Keratinocyte (primary cell): ENCODE data around the gene ZBTB24. TPM values are rescaled to one million over a fixed set of nuclear protein-coding genes. Genes with fewer than 3 reads are reported as not detected.

Source experiments
- DNase-seq: peaks from one replicate; pipeline ENCODE4 v3.0.0-alpha.2; 2011; ENCODE audit warnings: low read depth, missing footprints, low spot score
- FAIRE-seq: peaks from 2 replicates; lab custom pipeline; 2011; peaks lifted over from hg19 to GRCh38; lab: Jason Lieb, UNC
- H2AFZ ChIP-seq: 2 replicates; pipeline ENCODE4 v1.6.0; 2012; ENCODE audit warnings: low read length, control low read depth, inconsistent platforms; ENCODE audit not compliant: control insufficient read depth
- H3K27ac ChIP-seq: 2 replicates; pipeline ENCODE4 v1.5.1; 2011; ENCODE audit warnings: low read length; ENCODE audit not compliant: control insufficient read depth, insufficient read depth
- H3K27me3 ChIP-seq: 3 replicates; pipeline ENCODE4 v1.6.0; 2011; ENCODE audit warnings: low read length; ENCODE audit not compliant: control insufficient read depth, insufficient read depth; ENCODE audit errors: extremely low read depth
- H3K36me3 ChIP-seq, 2 experiments: 2 replicates in 1 of 2; 3 replicates in 1 of 2; pipeline ENCODE4 v1.5.1; 2011; ENCODE audit warnings: low read length in 2 of 2, mild to moderate bottlenecking in 1 of 2; ENCODE audit not compliant: control insufficient read depth in 2 of 2, insufficient read depth in 2 of 2; ENCODE audit errors: extremely low read depth in 1 of 2
- H3K4me1 ChIP-seq: 3 replicates; pipeline ENCODE4 v1.5.1; 2011; ENCODE audit warnings: low read length; ENCODE audit not compliant: control insufficient read depth, insufficient read depth; ENCODE audit errors: extremely low read depth
- H3K4me2 ChIP-seq: 3 replicates; pipeline ENCODE4 v1.6.0; 2011; ENCODE audit warnings: low read depth, low read length; ENCODE audit not compliant: control insufficient read depth, insufficient read depth; ENCODE audit errors: extremely low read depth
- H3K4me3 ChIP-seq, 3 experiments: fragments of 200-600 bp in 1 of 3; sonication (generic) in 1 of 3; 2 replicates in 2 of 3; 3 replicates in 1 of 3; pipeline ENCODE4 v1.5.1; 2011 to 2016; ENCODE audit warnings: low read length in 3 of 3, mild to moderate bottlenecking in 3 of 3, control low read depth in 2 of 3, inconsistent platforms in 1 of 3, low read depth in 1 of 3, mixed read lengths in 1 of 3, mixed run types in 1 of 3, moderate library complexity in 1 of 3; ENCODE audit not compliant: control insufficient read depth in 2 of 3, insufficient read depth in 2 of 3; ENCODE audit errors: extremely low read depth in 1 of 3
- H3K79me2 ChIP-seq: 2 replicates; pipeline ENCODE4 v1.6.0; 2012; ENCODE audit warnings: low read length; ENCODE audit not compliant: control insufficient read depth, insufficient read depth
- H3K9ac ChIP-seq: 3 replicates; pipeline ENCODE4 v1.6.0; 2011; ENCODE audit warnings: low read length; ENCODE audit not compliant: control insufficient read depth, insufficient read depth; ENCODE audit errors: extremely low read depth
- H3K9me1 ChIP-seq: 3 replicates; pipeline ENCODE4 v1.6.0; 2011; ENCODE audit warnings: low read length; ENCODE audit not compliant: control insufficient read depth, insufficient read depth; ENCODE audit errors: extremely low read depth
- H3K9me3 ChIP-seq: 2 replicates; pipeline ENCODE4 v1.5.1; 2012; ENCODE audit warnings: low read depth, low read length; ENCODE audit not compliant: control insufficient read depth
- H4K20me1 ChIP-seq: 3 replicates; pipeline ENCODE4 v1.6.0; 2011; ENCODE audit warnings: low read length; ENCODE audit not compliant: control insufficient read depth, insufficient read depth; ENCODE audit errors: extremely low read depth
- EZH2 ChIP-seq: IDR thresholded peaks from one replicate; pipeline ENCODE4 v1.6.1; 2012; ENCODE audit warnings: inconsistent platforms, mild to moderate bottlenecking, low read length, moderate library complexity
- dilution Hi-C: fragments of 300-500 bp; cut with MboI; formaldehyde crosslinking; loops from one replicate; pipeline ENCODE4 v1.7.0; 2020; ENCODE audit warnings: low sequenced_read_pairs; ENCODE audit not compliant: extremely low pct_ligation_motif_present
- polyA plus RNA-seq, 5 experiments: library from polyadenylated mRNA; depleted of rRNA in 3 of 5; stranded (reverse) in 3 of 5; stranded (forward) in 1 of 5; unstranded in 1 of 5; fragments of >200 nt; gene quantifications; 1 replicate in 1 of 5; 2 replicates in 3 of 5; 3 replicates in 1 of 5; pipeline versions ENCODE4 v1.2.1 to v1.2.3, GENCODE V29; 2011 to 2012; ENCODE audit warnings: missing spikeins in 2 of 5, low read depth in 1 of 5, low replicate concordance in 1 of 5
- TF ChIP-seq, protein P1 (sequence below), 3 experiments: IDR thresholded peaks in 1 of 3; conservative IDR thresholded peaks in 1 of 3; optimal IDR thresholded peaks in 1 of 3; 2 replicates in 2 of 3; 3 replicates in 1 of 3; pipeline versions ENCODE3 to v1.5.1; 2011; ENCODE audit warnings: low read length in 3 of 3, mild to moderate bottlenecking in 3 of 3, moderate library complexity in 2 of 3, control low read depth in 1 of 3, inconsistent platforms in 1 of 3; ENCODE audit not compliant: insufficient read depth in 2 of 3; ENCODE audit errors: extremely low read depth in 1 of 3

Gene ZBTB24
- polyA plus RNA-seq, 1 donor (not counting 4 experiments of a cell fraction or from before 2014, with no cell fraction given): 4.6 TPM

- Histone ChIP-seq H3K79me2 (no peaks in the 10 kb centered on the region), H3K27ac (no peak overlapping the region), H3K27me3 (no peaks in the 10 kb centered on the region), H2AFZ (no peak overlapping the region), H4K20me1 (no peaks in the 10 kb centered on the region), H3K4me2 (no peak overlapping the region), H3K4me3 (no peak overlapping the region), H3K9ac (no peak overlapping the region), H3K4me1 (peaks cover 8% of the 10 kb centered on the region), H3K9me3 (no peaks in the 10 kb centered on the region), H3K9me1 (no peaks in the 10 kb centered on the region), H3K36me3 (no peaks in the 10 kb centered on the region)
- DNase-seq (no peak), FAIRE-seq (no peak)
- dilution Hi-C loops: no loop called here
- TF ChIP-seq, protein P1, sequence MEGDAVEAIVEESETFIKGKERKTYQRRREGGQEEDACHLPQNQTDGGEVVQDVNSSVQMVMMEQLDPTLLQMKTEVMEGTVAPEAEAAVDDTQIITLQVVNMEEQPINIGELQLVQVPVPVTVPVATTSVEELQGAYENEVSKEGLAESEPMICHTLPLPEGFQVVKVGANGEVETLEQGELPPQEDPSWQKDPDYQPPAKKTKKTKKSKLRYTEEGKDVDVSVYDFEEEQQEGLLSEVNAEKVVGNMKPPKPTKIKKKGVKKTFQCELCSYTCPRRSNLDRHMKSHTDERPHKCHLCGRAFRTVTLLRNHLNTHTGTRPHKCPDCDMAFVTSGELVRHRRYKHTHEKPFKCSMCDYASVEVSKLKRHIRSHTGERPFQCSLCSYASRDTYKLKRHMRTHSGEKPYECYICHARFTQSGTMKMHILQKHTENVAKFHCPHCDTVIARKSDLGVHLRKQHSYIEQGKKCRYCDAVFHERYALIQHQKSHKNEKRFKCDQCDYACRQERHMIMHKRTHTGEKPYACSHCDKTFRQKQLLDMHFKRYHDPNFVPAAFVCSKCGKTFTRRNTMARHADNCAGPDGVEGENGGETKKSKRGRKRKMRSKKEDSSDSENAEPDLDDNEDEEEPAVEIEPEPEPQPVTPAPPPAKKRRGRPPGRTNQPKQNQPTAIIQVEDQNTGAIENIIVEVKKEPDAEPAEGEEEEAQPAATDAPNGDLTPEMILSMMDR (optimal IDR thresholded peaks at IDR 0.05 in 1 of 3, IDR thresholded peaks at IDR 0.05 in 1 of 3, conservative IDR thresholded peaks at IDR 0.05 in 1 of 3; ENCODE audit: extremely low read depth in 1 of 3, insufficient read depth in 2 of 3, low read length in 3 of 3): no peak
- TF ChIP-seq EZH2: no peak
Measured at GRCh38 chr6:109436041-109436440, 47.0 kb downstream of the ZBTB24 start.

DNA sequence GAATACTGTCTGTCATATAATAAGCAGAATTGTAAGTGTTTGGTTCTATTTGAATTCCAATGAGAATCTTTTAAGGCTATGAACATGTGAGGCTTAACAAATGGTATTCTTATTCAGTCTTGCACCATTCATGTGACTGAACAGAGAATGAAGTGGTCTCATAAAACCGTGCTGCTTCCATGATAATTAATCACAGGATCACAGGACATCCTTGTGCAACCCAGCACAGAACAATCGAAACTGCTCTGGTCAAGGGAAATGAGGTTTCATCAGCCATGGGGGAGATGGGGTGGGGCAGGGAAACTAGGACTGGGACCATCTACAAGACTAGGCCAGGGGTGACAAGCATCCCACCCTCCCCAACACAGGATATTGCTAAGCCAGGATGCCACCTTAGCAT, 48.6 kb downstream of the ZBTB24 start:
- dilution Hi-C loops: no loop called here
- Histone ChIP-seq H3K9ac (no peak overlapping the region), H3K4me1 (peaks cover 10% of the 10 kb centered on the region), H2AFZ (no peak overlapping the region), H3K36me3 (no peaks in the 10 kb centered on the region), H3K9me1 (no peaks in the 10 kb centered on the region), H3K27me3 (no peaks in the 10 kb centered on the region), H4K20me1 (no peaks in the 10 kb centered on the region), H3K79me2 (no peaks in the 10 kb centered on the region), H3K9me3 (no peaks in the 10 kb centered on the region), H3K27ac (no peak overlapping the region), H3K4me3 (no peak overlapping the region), H3K4me2 (no peak overlapping the region)
- FAIRE-seq (no peak), DNase-seq (no peak)
- TF ChIP-seq, protein P1 (optimal IDR thresholded peaks at IDR 0.05 in 1 of 3, IDR thresholded peaks at IDR 0.05 in 1 of 3, conservative IDR thresholded peaks at IDR 0.05 in 1 of 3; ENCODE audit: extremely low read depth in 1 of 3, insufficient read depth in 2 of 3, low read length in 3 of 3): no peak
- no peak for TF ChIP-seq EZH2
